Body of pancreas (tissue), 4 donors: Measurements from ENCODE around the gene TM2D3.

ENCODE experiments used
- POLR2A ChIP-seq, 3 donors: fragments of 450-650 bp; IDR thresholded peaks; one replicate each; pipeline ENCODE4 v1.6.1; 2016; ENCODE audit warnings: antibody characterized with exemption in 3 of 3, mild to moderate bottlenecking in 2 of 3
- TF ChIP-seq, protein P1 (sequence below), 7 experiments: fragments of 450-650 bp in 4 of 7; fragments of 200-600 bp in 3 of 7; sonication (generic) in 3 of 7; IDR thresholded peaks; one replicate each; pipeline ENCODE4 v1.5.1; 2016 to 2019; ENCODE audit warnings: antibody characterized with exemption in 7 of 7

DNA sequence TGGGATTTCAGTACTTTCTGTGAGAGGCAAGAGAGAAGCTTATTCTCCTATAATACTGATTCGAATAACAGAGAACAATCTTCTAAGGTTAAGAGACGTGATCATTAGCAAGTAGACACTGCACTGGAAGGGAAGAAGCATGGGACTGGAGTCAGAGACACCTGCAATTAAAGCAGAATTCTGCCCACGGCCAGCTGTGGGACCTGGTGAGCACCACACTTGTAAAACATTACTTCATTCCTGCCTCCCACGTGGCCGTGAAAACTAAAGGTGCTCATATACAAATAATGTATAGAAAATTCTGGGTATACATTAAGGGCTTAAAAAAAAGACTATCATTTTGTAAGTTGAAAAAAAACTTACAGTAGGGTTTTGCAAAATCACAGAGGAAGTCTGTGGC lies 2.0 kb downstream of the TM2D3 start:
- TF ChIP-seq, protein P1, sequence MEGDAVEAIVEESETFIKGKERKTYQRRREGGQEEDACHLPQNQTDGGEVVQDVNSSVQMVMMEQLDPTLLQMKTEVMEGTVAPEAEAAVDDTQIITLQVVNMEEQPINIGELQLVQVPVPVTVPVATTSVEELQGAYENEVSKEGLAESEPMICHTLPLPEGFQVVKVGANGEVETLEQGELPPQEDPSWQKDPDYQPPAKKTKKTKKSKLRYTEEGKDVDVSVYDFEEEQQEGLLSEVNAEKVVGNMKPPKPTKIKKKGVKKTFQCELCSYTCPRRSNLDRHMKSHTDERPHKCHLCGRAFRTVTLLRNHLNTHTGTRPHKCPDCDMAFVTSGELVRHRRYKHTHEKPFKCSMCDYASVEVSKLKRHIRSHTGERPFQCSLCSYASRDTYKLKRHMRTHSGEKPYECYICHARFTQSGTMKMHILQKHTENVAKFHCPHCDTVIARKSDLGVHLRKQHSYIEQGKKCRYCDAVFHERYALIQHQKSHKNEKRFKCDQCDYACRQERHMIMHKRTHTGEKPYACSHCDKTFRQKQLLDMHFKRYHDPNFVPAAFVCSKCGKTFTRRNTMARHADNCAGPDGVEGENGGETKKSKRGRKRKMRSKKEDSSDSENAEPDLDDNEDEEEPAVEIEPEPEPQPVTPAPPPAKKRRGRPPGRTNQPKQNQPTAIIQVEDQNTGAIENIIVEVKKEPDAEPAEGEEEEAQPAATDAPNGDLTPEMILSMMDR (IDR thresholded peaks at IDR 0.05) = no peak
- no peak for TF ChIP-seq POLR2A (IDR thresholded peaks at IDR 0.05)
